GM03348 (cell line): Measurements from ENCODE around the gene SPTY2D1.
A peak's percentile ranks its signal among the peaks of the same experiment; 100 is the strongest.
"Not testable (repeated sequence)": the region's sequence is repeated elsewhere in the genome, so short reads cannot be mapped to it uniquely, and the experiment has no call there.

Source experiments
- DNase-seq: peaks from one replicate; pipeline ENCODE4 v3.0.0; 2012; ENCODE audit warnings: low spot score

Gene SPTY2D1

GRCh38 chr11:18634140-18635032, at the start of gene SPTY2D1:
Gene SPTY2D1, minus strand, starts transcription at chr11:18634342. Its CDS starts 85 bp downstream, at chr11:18634257.
- DNase-seq, result peak; percentile 97

DNA sequence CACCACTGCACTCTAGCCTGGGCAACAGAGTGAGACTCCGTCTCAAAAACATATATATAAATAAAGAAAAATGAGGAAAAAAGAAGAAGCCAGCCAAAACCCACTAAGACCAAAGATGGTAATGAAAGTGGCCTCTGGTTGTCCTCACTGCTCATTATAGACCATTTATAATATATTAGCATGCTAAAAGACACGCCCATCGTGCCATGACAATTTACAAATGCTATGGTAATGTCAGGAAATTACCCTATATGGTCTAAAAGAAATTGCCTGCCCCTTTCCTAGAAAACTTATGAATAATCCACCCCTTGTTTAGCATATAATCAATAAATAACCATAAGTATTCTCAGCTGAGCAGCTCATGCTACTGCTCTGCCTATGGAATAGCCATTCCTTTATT, 48.3 kb upstream of the SPTY2D1 start:
- DNase-seq, result no peak

DNA sequence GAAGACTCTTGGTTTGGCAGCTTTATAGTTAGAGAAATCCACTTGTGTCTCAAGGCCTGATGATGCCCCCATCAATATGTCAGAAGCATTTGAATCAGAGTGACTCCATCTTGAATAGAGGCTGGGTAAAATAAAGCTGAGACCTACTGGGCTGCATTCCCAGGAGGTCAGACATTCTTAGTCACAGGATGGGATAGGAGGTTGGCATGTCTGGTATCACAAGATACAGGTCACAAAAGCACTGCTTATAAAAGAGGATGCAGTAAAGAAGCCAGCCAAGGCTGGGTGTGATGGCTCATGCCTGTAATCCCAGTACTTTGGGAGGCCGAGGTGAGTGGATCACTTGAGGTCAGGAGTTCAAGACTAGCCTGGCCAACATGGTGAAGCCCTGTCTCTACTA, 47.8 kb upstream of the SPTY2D1 start:
- not testable (repeated sequence) for DNase-seq

DNA sequence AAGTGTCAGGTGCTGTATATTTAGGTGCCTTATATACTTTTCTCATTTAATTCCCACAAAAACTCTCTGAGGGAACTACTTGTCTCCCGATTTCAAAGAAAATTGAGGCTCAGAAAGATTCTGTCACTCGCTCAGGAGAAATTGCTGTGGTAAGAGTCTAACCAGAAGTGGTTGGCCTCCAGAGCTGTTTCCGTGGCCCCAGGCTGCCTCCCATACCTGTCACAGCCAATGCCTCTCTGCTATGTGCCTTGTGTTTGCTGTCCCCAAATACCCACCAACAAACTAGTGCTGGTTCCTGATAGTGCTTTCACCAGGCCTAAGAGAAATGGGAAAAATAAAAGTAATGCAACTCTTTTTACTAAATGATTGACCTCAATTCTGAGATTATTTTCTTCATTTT, 43.4 kb upstream of the SPTY2D1 start:
- DNase-seq, result no peak

DNA sequence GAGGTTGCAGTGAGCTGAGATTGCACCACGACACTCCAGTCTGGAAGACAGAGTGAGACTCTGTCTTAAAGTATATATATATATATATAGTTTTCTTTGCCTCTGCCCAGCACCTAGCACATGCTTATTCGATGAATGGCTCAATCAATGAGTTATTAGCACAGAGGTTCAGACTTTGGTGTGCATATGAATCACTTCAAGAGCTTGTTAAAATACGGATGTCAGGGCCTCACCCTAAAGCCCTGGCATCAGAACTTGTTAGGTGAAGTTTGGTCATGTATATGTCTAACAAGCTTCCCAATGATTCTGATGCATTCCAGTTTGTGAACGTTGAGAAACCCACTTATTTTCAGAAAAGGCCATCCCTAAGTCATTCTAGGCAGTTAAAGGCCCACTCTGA, 42.7 kb upstream of the SPTY2D1 start:
- no peak for DNase-seq

DNA sequence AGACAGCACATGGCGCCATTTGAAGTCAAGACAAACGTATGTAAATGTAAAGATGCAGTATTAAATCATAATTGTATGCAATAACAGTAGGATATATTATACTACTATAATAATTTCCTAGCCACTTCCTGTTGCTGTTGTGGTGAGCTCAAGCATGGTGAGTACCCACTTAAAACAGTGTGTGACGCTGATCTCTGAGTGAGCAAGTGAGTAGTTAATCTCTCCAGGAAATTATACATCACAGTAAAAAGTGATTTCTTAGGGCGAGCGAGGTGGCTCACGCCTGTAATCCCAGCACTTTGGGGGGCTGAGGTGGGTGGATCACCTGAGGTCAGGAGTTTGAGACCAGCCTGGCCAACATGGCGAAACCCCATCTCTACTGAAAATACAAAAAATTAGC, 38.1 kb upstream of the SPTY2D1 start:
- DNase-seq, result not testable (repeated sequence)

DNA sequence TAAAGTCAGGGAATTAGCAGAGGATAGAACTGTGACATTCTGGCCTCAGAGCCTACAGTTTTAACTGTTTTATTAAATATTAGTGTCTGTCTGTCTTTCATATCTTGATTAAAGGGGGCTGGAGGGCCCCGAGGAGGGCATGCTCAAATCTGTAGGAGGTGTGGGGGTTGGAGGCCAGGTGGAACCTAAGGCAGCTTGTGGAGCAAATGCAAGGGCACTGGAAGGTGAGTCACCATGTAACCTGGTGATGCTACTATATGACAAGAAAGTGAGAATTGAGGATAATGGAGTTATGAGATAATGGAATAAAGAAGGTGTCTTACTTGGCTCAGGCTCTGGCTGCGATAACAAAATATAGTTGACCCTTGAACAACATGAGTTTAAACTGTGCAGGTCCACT, 37.1 kb upstream of the SPTY2D1 start:
- no peak for DNase-seq

DNA sequence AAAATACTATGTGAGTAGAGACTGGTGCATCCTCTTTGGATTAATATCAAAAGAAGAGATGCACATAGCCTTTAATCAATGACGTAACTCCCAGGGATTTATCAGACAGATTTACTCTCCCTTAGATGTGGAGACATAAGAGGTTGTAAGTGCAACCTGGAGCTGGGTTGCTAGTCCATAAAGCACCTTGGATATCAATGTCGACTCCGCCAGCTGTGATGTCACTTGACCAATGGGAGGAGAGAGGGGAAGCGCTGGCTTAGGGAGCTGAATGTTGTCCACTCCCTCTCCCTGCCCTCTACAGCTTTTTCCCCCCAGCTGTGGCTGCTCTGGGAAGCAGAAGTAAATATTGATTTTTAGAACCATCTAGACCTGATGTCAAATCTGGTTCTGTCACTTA, 35.6 kb upstream of the SPTY2D1 start:
- DNase-seq, result no peak

GRCh38 chr11:18669219-18669596, 35.1 kb upstream of the SPTY2D1 start:
- DNase-seq, result no peak

DNA sequence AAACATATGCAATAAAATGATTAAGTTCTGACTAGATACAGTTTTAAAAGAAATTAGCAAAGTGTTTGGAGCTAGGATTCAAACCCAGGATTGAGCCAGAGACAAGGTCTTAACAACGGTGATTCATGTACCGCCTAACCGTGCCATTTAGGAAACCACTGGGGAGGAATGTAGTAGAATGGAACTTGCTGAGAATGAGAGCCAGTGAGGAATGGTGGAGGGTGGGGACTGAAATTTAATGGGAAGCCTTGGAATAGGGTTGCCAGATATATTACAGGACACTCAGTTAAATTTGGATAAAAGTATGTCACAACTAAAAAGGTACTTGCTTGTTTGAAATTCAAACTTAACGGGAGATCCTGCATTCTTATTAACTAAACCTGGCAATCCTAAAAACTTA, 34.0 kb upstream of the SPTY2D1 start:
- no peak for DNase-seq

DNA sequence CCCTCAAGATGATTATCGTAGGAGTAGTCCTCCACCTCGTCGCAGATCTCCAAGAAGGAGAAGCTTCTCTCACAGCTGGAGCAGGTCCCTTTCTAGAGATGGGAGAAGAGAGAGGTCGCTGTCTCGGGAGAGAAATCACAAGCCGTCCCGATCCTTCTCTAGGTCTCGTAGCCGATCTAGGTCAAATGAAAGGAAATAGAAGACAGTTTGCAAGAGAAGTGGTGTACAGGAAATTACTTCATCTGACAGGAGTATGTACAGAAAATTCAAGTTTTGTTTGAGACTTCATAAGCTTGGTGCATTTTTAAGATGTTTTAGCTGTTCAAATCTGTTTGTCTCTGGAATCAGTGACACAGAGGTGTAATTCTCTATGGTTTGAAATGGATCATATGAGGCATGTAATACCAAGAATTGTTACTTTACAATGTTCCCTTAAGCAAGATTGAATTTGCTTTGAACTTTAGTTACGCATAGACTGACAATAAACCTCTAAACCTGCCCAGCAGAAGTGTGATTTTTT, 31.3 kb upstream of the SPTY2D1 start:
- DNase-seq, result not testable (repeated sequence)

GRCh38 chr11:18657673-18658072, 23.5 kb upstream of the SPTY2D1 start:
- DNase-seq, result no peak

DNA sequence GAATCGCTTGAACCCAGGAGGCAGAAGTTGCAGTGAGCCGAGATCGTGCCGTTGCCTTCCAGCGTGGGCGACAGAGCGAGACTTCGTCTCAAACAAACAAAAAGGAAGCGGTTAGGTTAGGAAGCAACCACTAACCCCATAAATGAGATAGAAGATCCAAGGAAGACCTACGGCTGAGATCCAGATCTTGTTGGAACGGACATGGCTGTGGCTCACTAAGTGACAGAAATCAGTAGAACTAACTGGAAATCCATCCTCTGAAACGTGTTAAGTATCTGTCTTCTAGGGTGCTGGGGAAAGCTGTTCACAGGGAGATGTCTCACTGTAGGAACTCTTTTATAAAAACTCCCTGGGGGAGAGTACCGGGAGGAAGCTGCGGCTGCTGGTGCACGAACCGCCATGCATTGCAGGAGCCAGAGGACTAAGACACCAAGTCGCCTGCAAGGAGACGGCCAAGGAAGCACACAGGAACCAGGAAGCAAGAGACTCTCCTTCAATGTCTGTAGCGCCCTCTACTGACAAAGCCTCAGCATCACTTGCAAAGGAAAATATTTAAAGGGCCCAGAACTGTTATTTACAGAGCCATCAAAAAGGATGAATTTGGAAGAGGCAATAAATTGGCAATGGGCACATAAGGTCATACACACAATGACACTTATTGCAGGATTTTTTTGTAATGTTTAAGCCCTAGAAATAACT, 16.9 kb upstream of the SPTY2D1 start:
- peak; percentile 47 for DNase-seq

DNA sequence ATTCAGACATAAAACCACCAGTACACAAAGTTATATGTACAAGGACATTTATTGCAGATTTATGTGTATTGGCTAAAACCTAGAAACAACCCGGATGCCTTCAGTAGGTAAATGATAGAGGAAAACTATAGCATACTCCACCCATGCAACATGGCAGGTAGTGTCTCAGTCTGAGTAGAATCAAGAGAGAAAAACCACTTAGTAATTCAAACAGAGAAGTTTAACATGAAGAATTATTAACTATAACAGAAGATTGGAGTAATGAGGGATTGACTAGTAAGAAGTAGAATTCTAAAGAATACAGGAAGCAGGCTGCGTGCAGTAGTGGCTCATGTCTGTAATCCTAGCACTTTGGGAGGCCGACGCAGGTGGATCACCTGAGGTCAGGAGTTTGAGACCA, 16.2 kb upstream of the SPTY2D1 start:
- DNase-seq, result no peak

DNA sequence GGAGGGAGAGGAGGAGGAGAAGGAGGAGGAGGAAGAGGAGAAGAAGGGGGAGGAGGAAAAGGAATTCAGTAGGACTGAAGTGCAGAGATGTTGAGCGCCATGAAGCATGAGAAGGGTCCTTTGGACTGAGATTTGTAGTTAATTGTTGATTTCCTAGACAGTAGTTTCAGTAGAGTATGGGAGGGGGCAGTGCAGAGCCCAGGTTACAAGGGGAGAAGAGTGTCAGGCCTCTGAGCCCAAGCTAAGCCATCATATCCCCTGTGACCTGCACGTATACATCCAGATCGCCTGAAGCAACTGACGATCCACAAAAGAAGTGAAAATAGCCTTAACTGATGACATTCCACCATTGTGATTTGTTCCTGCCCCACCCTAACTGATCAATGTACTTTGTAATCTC, 8.9 kb upstream of the SPTY2D1 start:
- not testable (repeated sequence) for DNase-seq

DNA sequence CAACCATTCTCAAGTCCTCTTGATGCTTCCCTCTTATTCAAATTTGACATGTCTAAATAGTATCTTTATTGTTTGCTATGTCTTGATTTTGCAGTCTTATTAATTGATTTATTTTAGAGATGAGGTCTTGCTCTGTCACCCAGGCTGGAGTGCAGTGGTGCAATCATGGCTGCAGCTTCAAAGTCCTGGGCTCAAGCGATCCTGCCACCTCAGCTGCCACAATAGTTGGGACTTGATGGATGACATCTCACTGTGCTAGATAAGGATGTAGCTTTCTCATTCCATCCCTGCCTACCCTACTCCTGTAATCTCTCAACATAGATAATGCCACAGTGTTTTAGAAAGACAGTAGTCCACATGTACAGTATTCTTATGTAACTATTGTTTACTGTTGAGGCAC, 7.5 kb upstream of the SPTY2D1 start:
- no peak for DNase-seq

- DNase-seq, result peak; percentile 15
Measured at GRCh38 chr11:18633256-18634139, 644 bp downstream of the SPTY2D1 start.

GRCh38 chr11:18632841-18633240, 1.3 kb downstream of the SPTY2D1 start:
- DNase-seq, result no peak

DNA sequence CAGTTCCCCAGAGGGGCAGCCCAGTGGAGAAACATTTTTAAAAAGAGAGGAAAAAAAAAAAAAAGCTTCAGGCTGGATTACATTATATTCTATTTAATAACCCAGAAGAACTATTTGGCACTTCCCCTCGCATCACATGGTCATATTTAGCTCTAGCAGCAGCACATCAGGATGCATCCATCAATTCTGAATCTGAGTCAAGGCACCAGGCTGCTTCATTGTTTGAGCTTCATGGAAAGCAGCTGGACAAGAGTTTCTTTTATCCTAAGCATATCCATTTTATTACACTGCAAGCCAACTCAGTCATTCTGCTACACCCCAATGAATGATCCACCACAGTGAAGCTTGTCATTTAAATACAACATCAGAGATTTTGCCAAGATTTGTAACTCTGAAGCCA, 10.0 kb downstream of the SPTY2D1 start:
- DNase-seq, result no peak

DNA sequence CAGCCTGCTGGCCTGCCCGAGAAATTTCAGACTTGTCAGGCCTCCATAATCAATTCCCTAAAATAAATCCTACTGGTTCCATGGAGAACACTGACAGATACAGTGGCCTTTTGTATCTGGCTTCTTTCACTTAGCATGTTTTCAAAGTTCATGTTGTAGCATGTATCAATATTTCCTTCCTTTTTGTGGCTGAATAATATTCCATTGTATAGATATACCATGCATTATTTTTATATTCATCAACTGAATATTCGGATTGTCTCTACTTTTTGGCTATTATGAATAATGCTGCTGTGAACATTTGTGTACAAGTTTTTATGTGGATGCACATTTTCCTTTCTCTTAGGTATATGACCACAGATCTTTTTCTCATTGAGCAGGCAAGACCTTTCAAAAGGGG, 10.4 kb downstream of the SPTY2D1 start:
- no peak for DNase-seq

DNA sequence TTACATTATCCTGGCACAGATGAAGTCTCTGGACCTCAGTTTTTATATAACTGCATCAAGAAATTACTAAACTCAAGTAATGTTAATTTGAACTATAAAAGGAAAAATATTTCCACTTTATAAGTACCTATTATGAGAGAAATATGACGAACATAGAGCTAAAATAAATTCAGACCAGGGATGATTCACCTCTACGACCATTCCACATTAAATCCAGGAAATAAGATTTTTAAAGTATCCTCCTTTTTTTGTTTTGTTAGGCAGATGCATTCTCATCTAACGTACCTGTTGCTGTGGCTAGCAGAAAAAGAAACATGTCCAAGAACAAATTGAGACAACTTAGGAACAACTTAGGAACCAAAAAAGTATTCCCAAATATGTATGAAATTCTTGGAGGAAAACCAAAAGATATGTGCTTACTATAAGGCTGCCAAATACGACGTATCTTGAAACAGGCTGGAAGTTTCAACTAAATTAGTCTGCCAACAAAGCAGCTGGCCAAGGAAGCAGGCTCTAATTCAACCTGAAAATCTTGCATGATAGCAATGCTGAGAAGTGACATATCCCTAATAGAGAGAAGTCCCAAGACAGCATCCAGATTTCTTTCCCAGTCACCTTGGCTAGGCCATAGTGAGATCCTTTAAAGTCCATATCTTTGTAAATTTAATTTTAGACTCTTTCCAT, 15.7 kb downstream of the SPTY2D1 start:
- peak; percentile 30 for DNase-seq
